Stimulated activated CD8-positive, alpha-beta memory T cell treated with anti-CD3 and anti-CD28 coated beads, Interleukin-12 subunit alpha, Interleukin-12 subunit beta, amount 100 ng/mL, for 4 hours (primary cell): Measurements from ENCODE around the gene BET1L.
"Not testable (repeated sequence)": the region's sequence is repeated elsewhere in the genome, so short reads cannot be mapped to it uniquely, and the experiment has no call there.

Source experiments
- DNase-seq: peaks from one replicate; pipeline ENCODE4 v3.0.0-alpha.2; 2020; ENCODE audit warnings: low read depth

The BET1L gene

GRCh38 chr11:207208-207862 lies at the start of gene BET1L, which contains the start of gene RIC8A:
BET1L (minus strand) TSS chr11:207399; CDS start chr11:207321, 78 bp downstream.
RIC8A (plus strand) TSS chr11:207708; CDS start chr11:208855, 1,147 bp downstream.
- peak; percentile 94 for DNase-seq

- no peak for DNase-seq
These were observed 48.6 kb upstream of the BET1L start for GRCh38 chr11:255816-256215.

GRCh38 chr11:255176-255575 lies 48.0 kb upstream of the BET1L start:
- DNase-seq = no peak

- no peak for DNase-seq
These were observed 46.7 kb upstream of the BET1L start for GRCh38 chr11:253886-254270.

- DNase-seq = no peak
These were observed 46.1 kb upstream of the BET1L start for GRCh38 chr11:253160-253885.

GRCh38 chr11:252666-253065 lies 45.5 kb upstream of the BET1L start:
- no peak for DNase-seq

- no peak for DNase-seq
These were observed 44.4 kb upstream of the BET1L start for GRCh38 chr11:251550-251949.

GRCh38 chr11:250740-251299 lies 43.6 kb upstream of the BET1L start:
- peak; percentile 60 for DNase-seq

- no peak for DNase-seq
These were observed 43.1 kb upstream of the BET1L start for GRCh38 chr11:250274-250673.

- no peak for DNase-seq
These were observed 41.9 kb upstream of the BET1L start for GRCh38 chr11:249062-249461.

- no peak for DNase-seq
These were observed 37.2 kb upstream of the BET1L start for GRCh38 chr11:244376-244775.

- no peak for DNase-seq
These were observed 34.4 kb upstream of the BET1L start for GRCh38 chr11:241634-242033.

GRCh38 chr11:240315-240714 lies 33.1 kb upstream of the BET1L start:
- DNase-seq = no peak

- not testable (repeated sequence) for DNase-seq
These were observed 31.1 kb upstream of the BET1L start for GRCh38 chr11:238346-238745.

GRCh38 chr11:236774-237767 lies 29.9 kb upstream of the BET1L start, which contains the start of gene PSMD13:
PSMD13 (plus strand) TSS chr11:236976; CDS start chr11:237050, 74 bp downstream.
- DNase-seq = peak; percentile 81

- peak; percentile 69 for DNase-seq
These were observed 29.0 kb upstream of the BET1L start, which contains the start of gene SIRT3 for GRCh38 chr11:235997-236773. SIRT3 (minus strand) TSS chr11:236342; CDS start chr11:236328, 14 bp downstream.

- no peak for DNase-seq
These were observed 28.4 kb upstream of the BET1L start for GRCh38 chr11:235609-235996.

GRCh38 chr11:235180-235579 lies 28.0 kb upstream of the BET1L start:
- DNase-seq = no peak

GRCh38 chr11:232783-233565 lies 25.8 kb upstream of the BET1L start:
- no peak for DNase-seq

GRCh38 chr11:230431-230830 lies 23.2 kb upstream of the BET1L start:
- DNase-seq = no peak
